ENCODE measurements around the gene SPATA1.

Gene SPATA1

DNA sequence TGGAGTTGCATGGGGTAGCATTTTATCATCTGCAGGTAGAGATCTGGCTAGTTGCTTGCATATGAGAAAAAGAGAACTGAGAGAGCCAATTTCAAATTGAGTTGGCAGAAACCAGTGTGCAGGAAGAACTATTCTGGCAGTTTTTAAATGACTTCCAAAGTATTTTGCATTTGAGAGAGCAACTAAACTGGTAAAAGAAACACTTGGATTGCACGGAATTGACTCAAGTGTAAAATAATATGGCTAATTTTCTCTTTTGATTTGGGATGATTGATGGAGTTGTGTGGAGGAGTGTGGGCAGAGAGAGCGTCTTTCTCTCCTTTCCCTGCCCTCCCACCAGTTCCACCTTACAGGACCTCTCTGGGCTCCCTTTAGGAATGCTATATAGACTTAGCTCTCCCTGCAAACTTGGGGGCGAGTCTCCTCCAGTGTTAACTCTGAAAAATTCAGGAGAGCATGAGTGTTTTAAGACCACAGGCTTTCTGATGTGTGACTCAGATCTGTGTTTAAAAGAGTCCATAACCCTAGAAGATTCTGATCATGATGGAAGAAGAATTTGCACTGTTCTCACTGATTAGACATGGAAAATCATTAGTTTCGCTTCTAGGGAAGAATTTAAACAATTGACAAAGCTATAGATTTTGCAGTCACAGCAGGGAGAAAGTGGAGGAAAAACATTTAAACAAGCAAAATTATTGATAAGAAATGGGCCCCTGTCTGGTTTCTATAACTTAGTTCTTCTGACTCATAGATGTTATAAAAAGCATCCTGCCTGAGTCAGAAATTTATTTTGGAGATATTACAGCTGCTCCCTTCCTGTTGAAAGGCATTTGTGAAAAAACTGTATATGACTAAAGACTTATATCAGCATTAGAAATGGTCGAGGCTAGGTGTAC, 92.9 kb downstream of the SPATA1 start:
- POLR2A ChIA-PET, result interaction anchor here (0.9 to 3.0 kb wide), 4 partner anchors 26 to 120 kb away, joined by 3 to 14 read pairs (median 8); partner anchors contain the start of genes CTBS, GNG5, RPF1 and SPATA1
- no peak for DNase-seq (ENCODE audit: low read depth, low spot score)
- TF ChIP-seq, protein P1, sequence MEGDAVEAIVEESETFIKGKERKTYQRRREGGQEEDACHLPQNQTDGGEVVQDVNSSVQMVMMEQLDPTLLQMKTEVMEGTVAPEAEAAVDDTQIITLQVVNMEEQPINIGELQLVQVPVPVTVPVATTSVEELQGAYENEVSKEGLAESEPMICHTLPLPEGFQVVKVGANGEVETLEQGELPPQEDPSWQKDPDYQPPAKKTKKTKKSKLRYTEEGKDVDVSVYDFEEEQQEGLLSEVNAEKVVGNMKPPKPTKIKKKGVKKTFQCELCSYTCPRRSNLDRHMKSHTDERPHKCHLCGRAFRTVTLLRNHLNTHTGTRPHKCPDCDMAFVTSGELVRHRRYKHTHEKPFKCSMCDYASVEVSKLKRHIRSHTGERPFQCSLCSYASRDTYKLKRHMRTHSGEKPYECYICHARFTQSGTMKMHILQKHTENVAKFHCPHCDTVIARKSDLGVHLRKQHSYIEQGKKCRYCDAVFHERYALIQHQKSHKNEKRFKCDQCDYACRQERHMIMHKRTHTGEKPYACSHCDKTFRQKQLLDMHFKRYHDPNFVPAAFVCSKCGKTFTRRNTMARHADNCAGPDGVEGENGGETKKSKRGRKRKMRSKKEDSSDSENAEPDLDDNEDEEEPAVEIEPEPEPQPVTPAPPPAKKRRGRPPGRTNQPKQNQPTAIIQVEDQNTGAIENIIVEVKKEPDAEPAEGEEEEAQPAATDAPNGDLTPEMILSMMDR (IDR thresholded peaks at IDR 0.05; ENCODE audit: insufficient read depth, low read length, missing control alignments), result no peak
- CTCF ChIA-PET, result interaction anchor here (0.9 to 11.1 kb wide), 4 partner anchors 15 to 160 kb away, joined by 3 to 188 read pairs (median 6); no protein-coding TSS in a partner anchor
- peak overlapping the region; percentile 28 for H3K4me3 ChIP-seq (ENCODE audit: low read depth, low read length)

DNA sequence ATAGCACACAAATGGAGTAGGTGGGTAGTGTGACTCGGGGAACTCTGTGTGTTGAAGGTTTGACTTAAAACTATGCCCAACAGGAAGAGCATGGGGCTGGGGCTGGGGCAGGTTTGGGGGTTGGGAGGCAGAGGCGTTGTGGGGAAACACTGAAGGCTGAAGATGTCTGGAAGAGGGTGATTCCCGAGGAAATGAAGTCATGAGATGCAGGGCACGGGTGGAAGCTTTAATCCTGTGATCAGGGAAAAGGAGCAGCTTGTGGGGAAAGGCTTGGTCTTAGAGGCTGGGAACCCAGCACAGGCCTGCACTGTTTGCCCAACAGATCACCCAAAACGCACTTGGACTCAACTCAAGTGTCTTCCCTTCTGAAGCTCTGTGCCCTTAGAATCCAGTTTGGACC, 94.6 kb downstream of the SPATA1 start:
- TF ChIP-seq, protein P1 (IDR thresholded peaks at IDR 0.05; ENCODE audit: insufficient read depth, low read length, missing control alignments), result no peak
- no peak for DNase-seq (ENCODE audit: low read depth, low spot score)
- ChIA-PET POLR2A (interaction anchor here (0.9 to 3.0 kb wide), 2 partner anchors 27 to 97 kb away, joined by 4 to 14 read pairs; partner anchors contain the start of gene CTBS), CTCF (interaction anchor here (0.8 to 11.1 kb wide), 5 partner anchors 10 to 459 kb away, joined by 4 to 188 read pairs (median 7); no protein-coding TSS in a partner anchor)
- H3K4me3 ChIP-seq (ENCODE audit: low read depth, low read length), result no peak overlapping the region

DNA sequence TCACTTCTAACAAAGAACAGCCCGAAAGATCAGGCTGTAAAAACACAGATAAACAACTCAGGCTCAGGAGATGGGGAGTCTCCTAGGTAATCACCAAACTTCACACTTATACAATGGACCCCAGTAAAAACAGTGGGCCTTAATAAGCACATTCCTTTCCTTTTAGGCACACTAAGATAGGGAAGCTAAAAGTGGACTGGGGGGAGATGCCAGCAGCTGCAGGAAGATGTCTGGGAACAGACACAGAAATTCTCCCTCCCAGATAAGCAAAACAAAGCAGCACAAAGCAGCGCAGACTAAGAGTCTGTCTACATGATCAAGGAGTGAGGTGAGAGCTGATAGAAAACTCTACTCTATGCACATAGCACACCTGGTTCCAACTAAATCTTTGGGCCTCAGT, 97.0 kb downstream of the SPATA1 start:
- TF ChIP-seq, protein P1 (IDR thresholded peaks at IDR 0.05; ENCODE audit: insufficient read depth, low read length, missing control alignments), result no peak
- DNase-seq (ENCODE audit: low read depth, low spot score), result no peak
- ChIA-PET POLR2A (interaction anchor here (1.4 to 2.4 kb wide), 2 partner anchors 29 to 97 kb away, joined by 3 to 17 read pairs; partner anchors contain the start of genes CTBS, GNG5 and SPATA1), CTCF (interaction anchor here (0.9 to 11.1 kb wide), 14 partner anchors 11 to 462 kb away, joined by 3 to 188 read pairs (median 6); partner anchors contain the start of gene RPF1)
- peak overlapping the region; percentile 43; the same call in 1 of the 2 replicates for H3K4me3 ChIP-seq (ENCODE audit: low read depth, low read length)

DNA sequence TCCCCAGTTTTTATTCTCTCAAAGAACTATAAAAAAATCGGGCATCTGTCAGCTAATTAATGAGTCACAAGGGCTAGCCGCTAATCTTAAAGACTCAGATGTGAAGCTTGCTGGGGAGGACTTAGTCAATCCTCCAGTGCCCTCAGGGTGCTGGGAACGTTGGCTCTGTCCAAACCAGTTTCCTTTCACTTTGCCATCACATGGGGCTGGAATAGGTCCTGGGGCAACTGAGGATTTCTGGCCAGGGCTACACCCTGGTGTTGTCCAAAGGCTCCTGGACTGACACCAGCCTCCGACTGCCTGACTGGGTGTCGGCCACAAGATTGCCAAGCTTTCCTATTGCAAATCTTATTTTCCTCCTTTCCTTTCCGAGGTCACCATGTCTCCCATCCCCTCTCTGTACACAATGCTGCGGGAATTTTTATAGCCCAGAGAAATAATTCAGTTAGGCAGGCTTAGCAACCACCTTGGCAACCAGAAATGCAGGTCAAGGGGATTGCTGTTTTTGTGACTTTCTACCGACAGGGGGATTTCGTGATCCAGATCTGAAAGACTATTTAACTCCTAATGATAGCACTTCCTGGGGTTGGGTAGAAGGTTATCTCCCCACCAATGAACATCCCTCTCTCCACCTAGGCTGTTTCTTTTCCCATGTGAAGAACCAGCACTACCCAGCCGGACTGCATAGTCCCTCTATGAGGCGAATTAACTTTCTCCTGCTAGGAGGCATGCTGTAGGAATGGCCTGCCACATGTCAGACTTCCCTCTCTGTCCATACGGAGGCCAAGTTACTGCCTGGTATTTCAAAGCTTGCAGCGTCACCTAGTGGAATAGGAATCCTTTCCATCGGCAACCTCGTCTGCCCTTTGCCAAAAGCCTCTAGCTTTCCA, 98.0 kb downstream of the SPATA1 start:
- TF ChIP-seq, protein P1 (IDR thresholded peaks at IDR 0.05; ENCODE audit: insufficient read depth, low read length, missing control alignments), result peak; percentile 58
- CTCF ChIA-PET, result interaction anchor here (0.8 to 11.1 kb wide), 28 partner anchors 7 to 700 kb away, joined by 3 to 188 read pairs (median 5); partner anchors contain the start of genes GNG5, PRKACB, RPF1 and SPATA1
- H3K4me3 ChIP-seq (ENCODE audit: low read depth, low read length), result peak overlapping the region; percentile 43
- POLR2A ChIA-PET, result interaction anchor here (0.5 to 2.4 kb wide), 3 partner anchors 11 to 98 kb away, joined by 3 to 17 read pairs (median 5); partner anchors contain the start of genes CTBS, GNG5 and SPATA1
- DNase-seq (ENCODE audit: low read depth, low spot score), result peak; percentile 63

DNA sequence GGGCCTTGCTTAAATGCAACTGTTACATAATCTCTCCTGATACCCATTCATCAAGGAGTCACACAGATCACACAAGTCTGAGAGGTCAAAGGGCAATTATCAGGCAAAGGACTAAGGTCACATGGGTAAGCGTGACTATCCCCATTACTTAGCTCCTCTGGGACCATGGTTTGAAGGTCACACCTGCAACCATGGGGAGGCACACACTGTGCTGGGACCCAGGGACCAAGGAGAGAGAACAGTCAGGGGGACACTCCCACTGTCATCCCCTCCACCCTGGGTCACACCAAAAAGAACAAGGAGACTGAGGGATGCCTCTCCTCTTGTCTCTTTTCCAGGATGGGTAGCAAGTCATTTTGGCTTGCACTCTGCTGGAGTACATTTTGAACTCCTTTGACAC, 99.0 kb downstream of the SPATA1 start:
- no peak overlapping the region for H3K4me3 ChIP-seq (ENCODE audit: low read depth, low read length)
- no peak for DNase-seq (ENCODE audit: low read depth, low spot score)
- POLR2A ChIA-PET, result no interaction called here
- TF ChIP-seq, protein P1 (IDR thresholded peaks at IDR 0.05; ENCODE audit: insufficient read depth, low read length, missing control alignments), result no peak
- CTCF ChIA-PET, result interaction anchor here (0.8 to 11.1 kb wide), 21 partner anchors 8 to 701 kb away, joined by 3 to 188 read pairs (median 5); partner anchors contain the start of genes GNG5, PRKACB, RPF1 and SPATA1

Measured in AG04449 (cell line).